Breast epithelium (tissue), 3 donors: ENCODE measurements around the gene SUPT7L.
"Not testable (repeated sequence)": the region's sequence is repeated elsewhere in the genome, so short reads cannot be mapped to it uniquely, and the experiment has no call there.

Experiments
- CTCF ChIP-seq, 3 donors: fragments of 450-650 bp; IDR thresholded peaks; one replicate each; pipeline ENCODE4 v1.5.1; 2016 to 2017; ENCODE audit warnings: antibody characterized with exemption in 3 of 3, mild to moderate bottlenecking in 3 of 3, moderate library complexity in 3 of 3
- POLR2A ChIP-seq: fragments of 450-650 bp; IDR thresholded peaks from one replicate; pipeline ENCODE4 v1.6.1; 2016; ENCODE audit warnings: antibody characterized with exemption, mild to moderate bottlenecking, moderate library complexity
- POLR2AphosphoS5 ChIP-seq, 3 donors: sonication (generic); formaldehyde crosslinking; IDR thresholded peaks; one replicate each; pipeline ENCODE4 v1.6.1; 2017; ENCODE audit warnings: antibody characterized with exemption in 3 of 3

GRCh38 chr2:27682334-27682771, 18.9 kb upstream of the SUPT7L start:
- TF ChIP-seq CTCF (IDR thresholded peaks at IDR 0.05); POLR2AphosphoS5 (IDR thresholded peaks at IDR 0.05); POLR2A: not testable (repeated sequence)
